Transverse colon (tissue), 4 donors: ENCODE results near the gene GP1BA.

Experiments used
- CTCF ChIP-seq, 5 experiments: fragments of 200-600 bp in 3 of 5; fragments of 450-650 bp in 2 of 5; sonication (generic) in 3 of 5; IDR thresholded peaks; 1 replicate in 2 of 5; 2 replicates in 3 of 5; pipeline ENCODE4 v1.5.1; 2016 to 2017; ENCODE audit warnings: antibody characterized with exemption in 5 of 5, inconsistent platforms in 3 of 5, mild to moderate bottlenecking in 2 of 5, moderate library complexity in 1 of 5
- EP300 ChIP-seq: sonication (generic); formaldehyde crosslinking; IDR thresholded peaks from one replicate; pipeline ENCODE4 v1.6.1; 2017; ENCODE audit warnings: antibody characterized with exemption, low read depth
- POLR2A ChIP-seq: fragments of 450-650 bp; IDR thresholded peaks from one replicate; pipeline ENCODE4 v1.6.1; 2016; ENCODE audit warnings: antibody characterized with exemption, mild to moderate bottlenecking, moderate library complexity
- POLR2AphosphoS5 ChIP-seq, 3 donors: sonication (generic); formaldehyde crosslinking; IDR thresholded peaks; one replicate each; pipeline ENCODE4 v1.6.1; 2016; ENCODE audit warnings: antibody characterized with exemption in 3 of 3

- TF ChIP-seq CTCF (IDR thresholded peaks at IDR 0.05) = no peak
- TF ChIP-seq POLR2A = no peak
- TF ChIP-seq EP300 = no peak
- no peak for TF ChIP-seq POLR2AphosphoS5 (IDR thresholded peaks at IDR 0.05)
Measured at GRCh38 chr17:4895121-4895520, 37.0 kb upstream of the GP1BA start.
